Fibroblast of lung (primary cell): ENCODE data around the gene NRIP1. TPM values are rescaled to one million over a fixed set of nuclear protein-coding genes. Genes with fewer than 3 reads are reported as not detected.

Source experiments
- DNase-seq, 2 donors: peaks; one replicate each; pipeline versions ENCODE4 v3.0.0 to v3.0.0-alpha.2; 2010; ENCODE audit warnings: low read depth in 2 of 2
- H2AFZ ChIP-seq: 2 replicates; pipeline ENCODE4 v1.5.1; 2012; ENCODE audit warnings: low read length, control low read depth, inconsistent platforms
- H3K27ac ChIP-seq: 2 replicates; pipeline ENCODE4 v1.5.1; 2011; ENCODE audit warnings: low read length, control low read depth; ENCODE audit not compliant: insufficient read depth
- H3K27me3 ChIP-seq: 2 replicates; pipeline ENCODE4 v1.5.1; 2011; ENCODE audit warnings: mild to moderate bottlenecking, low read length; ENCODE audit not compliant: control insufficient read depth, insufficient read depth
- H3K36me3 ChIP-seq: 2 replicates; pipeline ENCODE4 v1.5.1; 2011; ENCODE audit warnings: low read length; ENCODE audit not compliant: control insufficient read depth, insufficient read depth
- H3K4me1 ChIP-seq: 2 replicates; pipeline ENCODE4 v1.5.1; 2011; ENCODE audit warnings: low read length; ENCODE audit not compliant: control insufficient read depth, insufficient read depth; ENCODE audit errors: extremely low read depth
- H3K4me2 ChIP-seq: 2 replicates; pipeline ENCODE4 v1.5.1; 2011; ENCODE audit warnings: low read length, control low read depth; ENCODE audit not compliant: insufficient read depth; ENCODE audit errors: extremely low read depth
- H3K4me3 ChIP-seq, 4 experiments: fragments of 200-600 bp in 1 of 4; sonication (generic) in 1 of 4; replicated peaks in 1 of 4; 2 replicates each; pipeline ENCODE4 v1.5.1; 2011 to 2016; ENCODE audit warnings: low read length in 4 of 4, low read depth in 3 of 4, mild to moderate bottlenecking in 3 of 4, control low read depth in 2 of 4, inconsistent platforms in 1 of 4, mixed read lengths in 1 of 4; ENCODE audit not compliant: insufficient read depth in 1 of 4; ENCODE audit errors: control extremely low read depth in 1 of 4
- H3K79me2 ChIP-seq: 2 replicates; pipeline ENCODE4 v1.5.1; 2012; ENCODE audit warnings: mild to moderate bottlenecking, low read length, inconsistent platforms; ENCODE audit not compliant: control insufficient read depth, insufficient read depth
- H3K9ac ChIP-seq: 2 replicates; pipeline ENCODE4 v1.5.1; 2011; ENCODE audit warnings: mild to moderate bottlenecking, low read length, control low read depth; ENCODE audit not compliant: insufficient read depth
- H3K9me3 ChIP-seq: 2 replicates; pipeline ENCODE4 v1.5.1; 2012; ENCODE audit warnings: low read depth, low read length; ENCODE audit not compliant: control insufficient read depth, insufficient read depth
- H4K20me1 ChIP-seq: 2 replicates; pipeline ENCODE4 v1.5.1; 2011; ENCODE audit warnings: low read length; ENCODE audit not compliant: control insufficient read depth, insufficient read depth; ENCODE audit errors: extremely low read depth
- EZH2 ChIP-seq: IDR thresholded peaks from 2 replicates; pipeline ENCODE4 v1.5.1; 2012; ENCODE audit warnings: low read length, control low read depth, mild to moderate bottlenecking; ENCODE audit errors: missing control alignments
- polyA plus RNA-seq, 2 donors: library from polyadenylated mRNA; depleted of rRNA in 1 of 2; stranded (reverse) in 1 of 2; unstranded in 1 of 2; fragments of >200 nt; gene quantifications; 2 replicates each; pipeline ENCODE4 v1.2.1, GENCODE V29; 2011 to 2012; ENCODE audit warnings: missing spikeins in 1 of 2
- total RNA-seq: library from RNA; depleted of rRNA; stranded (reverse); fragments of >200 nt; gene quantifications from 2 replicates; pipeline ENCODE4 v1.2.1, GENCODE V29; 2014
- TF ChIP-seq, protein P1 (sequence below), 2 donors: IDR thresholded peaks in 1 of 2; conservative IDR thresholded peaks in 1 of 2; 1 replicate in 1 of 2; 2 replicates in 1 of 2; pipeline ENCODE4 v1.5.1; 2011 to 2012; ENCODE audit warnings: low read length in 2 of 2, control low read depth in 1 of 2, inconsistent platforms in 1 of 2, low read depth in 1 of 2, mild to moderate bottlenecking in 1 of 2

Gene NRIP1
- total and polyA plus RNA-seq, 2 donors (not counting 1 experiment from before 2014, with no cell fraction given), result 17.8 to 24.8 TPM

DNA sequence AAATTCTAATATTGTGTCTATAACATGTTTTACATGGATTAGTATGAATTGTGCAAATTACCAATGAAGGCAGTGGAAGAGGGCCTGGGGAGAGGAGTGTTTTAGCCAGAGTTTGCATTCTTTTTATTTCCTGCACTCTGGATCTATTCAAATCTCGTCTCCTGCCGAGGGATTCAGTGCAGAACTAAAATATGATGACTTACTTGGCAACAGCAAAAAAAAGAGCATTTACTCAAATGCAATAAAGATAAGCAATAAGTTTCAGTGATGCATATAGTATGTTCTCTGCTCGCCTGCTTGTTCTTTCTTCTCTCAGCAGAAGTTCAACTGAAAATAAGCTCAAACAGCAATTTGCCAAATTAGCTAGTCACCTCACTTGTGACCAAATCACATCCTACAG, 33.4 kb upstream of the NRIP1 start:
- DNase-seq, result no peak
- Histone ChIP-seq H3K36me3 (no peaks in the 10 kb centered on the region), H3K4me2 (no peak overlapping the region), H3K79me2 (no peaks in the 10 kb centered on the region), H3K4me1 (no peaks in the 10 kb centered on the region), H4K20me1 (no peaks in the 10 kb centered on the region), H3K4me3 (no peak overlapping the region), H3K9me3 (no peaks in the 10 kb centered on the region), H3K27ac (no peak overlapping the region), H2AFZ (no peak overlapping the region), H3K27me3 (no peaks in the 10 kb centered on the region), H3K9ac (no peak overlapping the region)
- TF ChIP-seq, protein P1, sequence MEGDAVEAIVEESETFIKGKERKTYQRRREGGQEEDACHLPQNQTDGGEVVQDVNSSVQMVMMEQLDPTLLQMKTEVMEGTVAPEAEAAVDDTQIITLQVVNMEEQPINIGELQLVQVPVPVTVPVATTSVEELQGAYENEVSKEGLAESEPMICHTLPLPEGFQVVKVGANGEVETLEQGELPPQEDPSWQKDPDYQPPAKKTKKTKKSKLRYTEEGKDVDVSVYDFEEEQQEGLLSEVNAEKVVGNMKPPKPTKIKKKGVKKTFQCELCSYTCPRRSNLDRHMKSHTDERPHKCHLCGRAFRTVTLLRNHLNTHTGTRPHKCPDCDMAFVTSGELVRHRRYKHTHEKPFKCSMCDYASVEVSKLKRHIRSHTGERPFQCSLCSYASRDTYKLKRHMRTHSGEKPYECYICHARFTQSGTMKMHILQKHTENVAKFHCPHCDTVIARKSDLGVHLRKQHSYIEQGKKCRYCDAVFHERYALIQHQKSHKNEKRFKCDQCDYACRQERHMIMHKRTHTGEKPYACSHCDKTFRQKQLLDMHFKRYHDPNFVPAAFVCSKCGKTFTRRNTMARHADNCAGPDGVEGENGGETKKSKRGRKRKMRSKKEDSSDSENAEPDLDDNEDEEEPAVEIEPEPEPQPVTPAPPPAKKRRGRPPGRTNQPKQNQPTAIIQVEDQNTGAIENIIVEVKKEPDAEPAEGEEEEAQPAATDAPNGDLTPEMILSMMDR (conservative IDR thresholded peaks at IDR 0.05 in 1 of 2, IDR thresholded peaks at IDR 0.05 in 1 of 2; ENCODE audit: low read depth in 1 of 2, low read length in 2 of 2), result no peak
- TF ChIP-seq EZH2, result no peak

DNA sequence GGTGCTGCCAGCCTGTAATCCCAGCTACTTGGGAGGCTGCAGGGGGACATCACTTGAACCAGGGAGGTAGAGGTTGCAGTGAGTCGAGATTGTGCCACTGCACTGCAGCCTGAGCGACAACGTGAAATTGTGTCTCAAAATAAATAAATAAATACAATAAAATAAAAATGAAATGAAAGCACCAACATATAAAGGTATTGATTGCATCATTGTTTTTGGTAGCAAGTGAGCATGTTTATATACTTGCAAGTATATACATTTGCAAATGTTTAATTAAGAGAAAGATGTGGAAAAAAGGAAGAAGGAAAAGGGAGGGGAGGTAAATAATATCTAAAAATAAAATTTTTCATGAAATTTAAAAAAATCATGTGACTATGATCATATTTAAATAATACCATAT, 32.8 kb upstream of the NRIP1 start:
- H3K79me2 ChIP-seq, result no peaks in the 10 kb centered on the region
- H3K4me3 ChIP-seq, result no peak overlapping the region
- TF ChIP-seq EZH2, result no peak
- TF ChIP-seq, protein P1 (conservative IDR thresholded peaks at IDR 0.05 in 1 of 2, IDR thresholded peaks at IDR 0.05 in 1 of 2; ENCODE audit: low read depth in 1 of 2, low read length in 2 of 2), result no peak
- H3K9ac ChIP-seq, result no peak overlapping the region
- no peak overlapping the region for H2AFZ ChIP-seq
- H3K4me2 ChIP-seq, result no peak overlapping the region
- H3K4me1 ChIP-seq, result no peaks in the 10 kb centered on the region
- H4K20me1 ChIP-seq, result no peaks in the 10 kb centered on the region
- DNase-seq, result no peak
- no peaks in the 10 kb centered on the region for H3K36me3 ChIP-seq
- no peak overlapping the region for H3K27ac ChIP-seq
- no peaks in the 10 kb centered on the region for H3K9me3 ChIP-seq
- H3K27me3 ChIP-seq, result no peaks in the 10 kb centered on the region

DNA sequence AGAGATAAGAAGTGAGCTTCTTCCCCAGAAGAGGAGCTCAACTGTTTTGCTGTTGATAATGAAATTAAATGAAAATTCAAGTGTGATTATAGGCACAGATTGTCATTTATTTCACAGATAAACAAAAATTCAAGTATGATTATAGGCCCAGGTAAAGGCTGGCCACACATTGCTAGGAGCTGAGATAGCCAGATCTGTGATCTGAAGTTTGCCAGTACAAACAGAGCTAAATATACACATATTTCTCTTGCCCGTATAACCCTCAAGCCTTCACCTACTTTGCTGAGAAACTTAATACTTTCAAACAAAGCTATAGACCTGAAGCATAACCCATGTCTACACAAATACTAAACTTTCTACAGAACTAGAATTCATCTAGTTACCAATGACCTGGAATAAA, 31.3 kb upstream of the NRIP1 start:
- no peaks in the 10 kb centered on the region for H3K9me3 ChIP-seq
- no peak overlapping the region for H3K27ac ChIP-seq

More for the DNA sequence above, 31.3 kb upstream of the NRIP1 start:
- Histone ChIP-seq H3K4me1 (no peaks in the 10 kb centered on the region), H3K9ac (no peak overlapping the region), H3K36me3 (no peaks in the 10 kb centered on the region), H3K4me3 (no peak overlapping the region), H2AFZ (no peak overlapping the region), H4K20me1 (no peaks in the 10 kb centered on the region), H3K27me3 (no peaks in the 10 kb centered on the region), H3K79me2 (no peaks in the 10 kb centered on the region), H3K4me2 (no peak overlapping the region)
- DNase-seq, result no peak
- TF ChIP-seq, protein P1 (conservative IDR thresholded peaks at IDR 0.05 in 1 of 2, IDR thresholded peaks at IDR 0.05 in 1 of 2; ENCODE audit: low read depth in 1 of 2, low read length in 2 of 2), result no peak
- TF ChIP-seq EZH2, result no peak
